MV-4-11 (cell line): ENCODE measurements around the gene SLC4A5.
"Not testable (repeated sequence)": the region's sequence is repeated elsewhere in the genome, so short reads cannot be mapped to it uniquely, and the experiment has no call there.

Experiments used
- DNase-seq: peaks from one replicate; lab custom pipeline; 2025; lab: John Stamatoyannopoulos, UW

SLC4A5 gene

GRCh38 chr2:74228772-74229171 is 114.4 kb downstream of the SLC4A5 start:
- no peak for DNase-seq

- DNase-seq: no peak
Measured at GRCh38 chr2:74227646-74228045, 115.6 kb downstream of the SLC4A5 start.

GRCh38 chr2:74226648-74227213 is 116.5 kb downstream of the SLC4A5 start:
- DNase-seq: no peak

- no peak for DNase-seq
Measured at GRCh38 chr2:74225698-74226459, 117.3 kb downstream of the SLC4A5 start.

- peak; percentile 67 for DNase-seq
Measured at GRCh38 chr2:74223941-74224770, 119.1 kb downstream of the SLC4A5 start.

- no peak for DNase-seq
Measured at GRCh38 chr2:74222300-74222650, 120.9 kb downstream of the SLC4A5 start.

- DNase-seq: no peak
Measured at GRCh38 chr2:74221604-74222299, 121.5 kb downstream of the SLC4A5 start.

GRCh38 chr2:74221091-74221490 is 122.1 kb downstream of the SLC4A5 start:
- DNase-seq: no peak

GRCh38 chr2:74219846-74220486 is 123.2 kb downstream of the SLC4A5 start:
- DNase-seq: no peak

GRCh38 chr2:74216642-74217041 is 126.6 kb downstream of the SLC4A5 start:
- no peak for DNase-seq

GRCh38 chr2:74215771-74216170 is 127.4 kb downstream of the SLC4A5 start:
- DNase-seq: not testable (repeated sequence)

- no peak for DNase-seq
Measured at GRCh38 chr2:74212702-74213410, 130.4 kb downstream of the SLC4A5 start.

GRCh38 chr2:74206180-74206688 is 137.0 kb downstream of the SLC4A5 start:
- peak; percentile 96 for DNase-seq

GRCh38 chr2:74205596-74205995 is 137.6 kb downstream of the SLC4A5 start:
- DNase-seq: peak; percentile 72

GRCh38 chr2:74205113-74205512 is 138.1 kb downstream of the SLC4A5 start:
- DNase-seq: no peak

- no peak for DNase-seq
Measured at GRCh38 chr2:74204436-74204835, 138.8 kb downstream of the SLC4A5 start.

- peak; percentile 42 for DNase-seq
Measured at GRCh38 chr2:74201596-74201995, 141.6 kb downstream of the SLC4A5 start.

- no peak for DNase-seq
Measured at GRCh38 chr2:74201196-74201595, 142.0 kb downstream of the SLC4A5 start.

GRCh38 chr2:74199871-74200305 is 143.3 kb downstream of the SLC4A5 start:
- DNase-seq: no peak

- peak; percentile 52 for DNase-seq
Measured at GRCh38 chr2:74199275-74199701, 143.9 kb downstream of the SLC4A5 start.
